HPDE6-E6E7 (cell line): ENCODE data around the gene DOK5.

Source experiments
- DNase-seq: peaks from one replicate; pipeline ENCODE4 v3.0.0; 2011; ENCODE audit warnings: missing footprints; ENCODE audit errors: extremely low spot score

Gene DOK5

GRCh38 chr20:54611708-54612412 lies 136.5 kb downstream of the DOK5 start:
- no peak for DNase-seq

DNA sequence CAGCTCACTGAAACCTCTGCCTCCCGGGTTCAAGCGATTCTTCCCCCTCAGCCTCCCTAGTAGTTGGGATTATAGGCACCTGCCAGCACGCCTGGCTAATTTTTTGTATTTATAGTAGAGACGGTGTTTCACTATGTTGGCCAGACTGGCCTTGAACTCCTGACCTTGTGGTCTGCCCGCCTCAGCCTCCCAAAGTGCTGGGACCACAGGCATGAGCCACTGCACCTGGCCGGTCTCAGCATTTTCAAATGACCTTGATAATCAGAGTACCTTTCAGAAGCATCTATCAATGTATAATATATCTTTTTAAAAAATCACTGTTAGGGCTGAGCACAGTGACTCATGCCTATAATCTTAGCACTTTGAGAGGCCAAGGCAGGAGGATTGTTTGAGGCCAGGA lies 143.0 kb downstream of the DOK5 start:
- no peak for DNase-seq

- no peak for DNase-seq
Measured at GRCh38 chr20:54619181-54619580, 143.8 kb downstream of the DOK5 start.

- no peak for DNase-seq
Measured at GRCh38 chr20:54619682-54620081, 144.3 kb downstream of the DOK5 start.

- no peak for DNase-seq
Measured at GRCh38 chr20:54620611-54621010, 145.2 kb downstream of the DOK5 start.

GRCh38 chr20:54622333-54623295 lies 147.2 kb downstream of the DOK5 start:
- no peak for DNase-seq

DNA sequence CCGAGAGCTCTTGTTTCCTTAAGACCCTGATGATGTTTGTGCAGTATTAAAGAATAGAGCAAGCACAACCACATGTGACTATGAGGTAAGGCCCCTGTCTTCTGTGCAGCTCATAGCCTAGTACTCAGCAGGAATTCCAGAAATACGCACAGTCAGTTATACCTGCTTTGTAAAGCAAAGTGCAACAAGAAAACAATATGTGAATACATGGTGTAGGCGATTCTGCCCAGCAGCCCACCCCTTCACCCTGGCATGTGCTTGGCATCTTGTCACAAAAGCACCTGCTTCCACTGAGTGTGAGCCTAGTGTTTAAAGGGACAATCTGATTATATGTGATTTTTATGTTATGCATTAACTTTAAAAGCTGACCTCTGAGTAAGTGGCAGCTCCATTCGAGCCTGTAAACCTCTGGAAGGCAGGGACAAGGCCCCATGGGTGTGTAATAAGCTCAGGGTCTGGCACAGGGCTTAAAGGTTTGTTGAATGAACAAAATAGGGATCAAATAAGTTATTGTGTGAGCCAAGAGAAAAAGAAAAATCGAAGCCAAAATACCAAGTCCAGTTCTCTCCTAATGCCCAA lies 148.7 kb downstream of the DOK5 start:
- DNase-seq: no peak

GRCh38 chr20:54624706-54625390 lies 149.5 kb downstream of the DOK5 start:
- no peak for DNase-seq

DNA sequence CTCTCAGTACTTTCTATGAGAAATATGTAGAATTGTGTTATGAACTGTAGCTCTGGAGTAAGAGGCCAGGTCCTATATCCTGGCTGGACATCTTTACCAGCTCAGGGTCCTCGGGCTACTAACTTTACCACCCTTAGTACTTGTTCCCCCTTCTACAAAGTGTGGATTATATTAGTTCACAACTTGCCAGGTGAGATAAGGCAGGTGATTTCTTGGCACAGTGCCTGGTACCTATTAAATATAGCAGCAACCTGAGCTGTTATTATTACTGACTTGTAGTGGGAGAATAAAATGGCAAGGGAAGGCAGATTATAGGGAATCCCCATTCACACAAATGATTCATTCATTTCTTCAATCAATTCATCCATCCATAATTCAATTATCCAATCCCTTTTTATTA lies 150.1 kb downstream of the DOK5 start:
- no peak for DNase-seq

DNA sequence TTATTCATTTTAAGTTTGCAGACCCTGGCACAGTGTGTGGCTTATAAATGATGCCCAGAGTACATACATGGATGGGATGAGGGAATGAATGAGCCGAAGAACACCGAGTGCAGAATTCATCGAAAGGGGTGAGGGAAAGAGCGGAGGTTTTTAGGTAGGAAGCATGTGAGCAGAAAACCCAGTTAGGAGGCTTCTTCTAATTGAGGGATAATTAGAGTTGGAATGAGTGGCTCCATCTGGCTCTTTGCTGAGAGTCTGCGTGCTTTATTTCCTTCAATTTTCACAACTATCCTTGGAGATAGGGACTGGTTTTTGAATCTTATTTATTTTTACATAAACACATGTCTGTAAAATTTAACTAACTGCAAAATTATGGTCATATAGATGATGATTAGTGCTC lies 150.7 kb downstream of the DOK5 start:
- no peak for DNase-seq

DNA sequence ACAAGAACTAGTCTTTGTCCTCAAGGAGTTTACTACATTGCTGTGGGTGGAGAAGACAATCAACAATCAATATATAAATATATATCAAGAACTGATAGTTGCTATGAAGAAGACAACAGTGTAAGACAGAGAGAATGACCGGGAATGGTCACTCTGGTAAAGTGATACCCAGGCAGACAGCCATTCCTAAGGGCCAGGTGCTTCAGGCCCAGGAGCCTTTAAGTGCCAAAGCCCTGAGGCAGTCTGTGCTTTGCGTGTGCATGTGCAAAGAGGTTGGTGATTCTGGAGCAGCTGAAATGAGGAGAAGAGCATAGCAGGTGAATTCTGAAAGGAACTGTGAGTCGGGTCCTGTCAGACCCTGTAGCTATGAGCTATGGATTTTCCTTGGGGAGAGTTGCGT lies 154.2 kb downstream of the DOK5 start:
- DNase-seq: no peak

DNA sequence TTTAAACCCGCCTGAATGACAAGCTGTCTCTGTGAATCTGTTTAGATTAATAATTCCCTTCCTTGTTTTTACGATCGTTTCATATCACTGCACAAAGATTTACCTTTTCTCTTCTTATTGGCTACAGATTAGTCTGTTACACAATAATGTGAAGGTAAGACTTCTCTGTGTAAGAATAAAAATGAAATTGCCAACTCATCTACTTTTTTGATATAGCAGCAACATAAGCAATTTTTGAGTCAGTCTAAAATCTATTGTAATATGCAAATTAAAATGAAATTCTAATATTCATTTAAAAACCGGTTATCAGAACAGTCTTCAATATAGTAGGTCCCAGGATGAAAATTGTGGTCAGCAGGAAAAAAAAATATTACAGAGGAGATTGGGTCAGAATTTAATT lies 155.2 kb downstream of the DOK5 start:
- no peak for DNase-seq

- DNase-seq: no peak
Measured at GRCh38 chr20:54631059-54631458, 155.7 kb downstream of the DOK5 start.

- no peak for DNase-seq
Measured at GRCh38 chr20:54633374-54634355, 158.3 kb downstream of the DOK5 start.

- DNase-seq: no peak
Measured at GRCh38 chr20:54636575-54636974, 161.2 kb downstream of the DOK5 start.

GRCh38 chr20:54639941-54640340 lies 164.5 kb downstream of the DOK5 start:
- DNase-seq: no peak

DNA sequence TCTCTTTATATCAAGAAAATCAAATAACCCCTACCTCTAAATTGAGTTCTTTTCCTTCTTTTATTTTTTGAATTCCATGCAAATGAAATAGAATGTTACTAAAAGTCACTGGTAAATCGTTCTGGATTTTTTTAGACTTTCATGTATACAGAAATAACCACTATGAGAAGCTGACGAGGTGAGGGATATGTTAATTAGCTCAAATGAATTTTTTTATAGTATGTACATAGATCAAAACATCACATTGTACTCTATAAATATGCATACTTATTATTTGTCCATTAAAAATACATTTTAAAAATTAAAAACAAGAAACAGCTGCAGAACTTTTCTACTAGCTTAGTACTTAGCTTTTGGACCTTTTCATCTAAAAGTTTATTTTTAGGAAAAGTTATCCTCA lies 165.4 kb downstream of the DOK5 start:
- no peak for DNase-seq

GRCh38 chr20:54642864-54643667 lies 167.7 kb downstream of the DOK5 start:
- no peak for DNase-seq

- DNase-seq: no peak
Measured at GRCh38 chr20:54643761-54644160, 168.4 kb downstream of the DOK5 start.
